ENCODE measurements around the gene SLC16A11.
A peak's percentile ranks its signal among the peaks of the same experiment; 100 is the strongest.
"Not testable (repeated sequence)": the region's sequence is repeated elsewhere in the genome, so short reads cannot be mapped to it uniquely, and the experiment has no call there.

The SLC16A11 gene, protein sequence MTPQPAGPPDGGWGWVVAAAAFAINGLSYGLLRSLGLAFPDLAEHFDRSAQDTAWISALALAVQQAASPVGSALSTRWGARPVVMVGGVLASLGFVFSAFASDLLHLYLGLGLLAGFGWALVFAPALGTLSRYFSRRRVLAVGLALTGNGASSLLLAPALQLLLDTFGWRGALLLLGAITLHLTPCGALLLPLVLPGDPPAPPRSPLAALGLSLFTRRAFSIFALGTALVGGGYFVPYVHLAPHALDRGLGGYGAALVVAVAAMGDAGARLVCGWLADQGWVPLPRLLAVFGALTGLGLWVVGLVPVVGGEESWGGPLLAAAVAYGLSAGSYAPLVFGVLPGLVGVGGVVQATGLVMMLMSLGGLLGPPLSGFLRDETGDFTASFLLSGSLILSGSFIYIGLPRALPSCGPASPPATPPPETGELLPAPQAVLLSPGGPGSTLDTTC

DNA sequence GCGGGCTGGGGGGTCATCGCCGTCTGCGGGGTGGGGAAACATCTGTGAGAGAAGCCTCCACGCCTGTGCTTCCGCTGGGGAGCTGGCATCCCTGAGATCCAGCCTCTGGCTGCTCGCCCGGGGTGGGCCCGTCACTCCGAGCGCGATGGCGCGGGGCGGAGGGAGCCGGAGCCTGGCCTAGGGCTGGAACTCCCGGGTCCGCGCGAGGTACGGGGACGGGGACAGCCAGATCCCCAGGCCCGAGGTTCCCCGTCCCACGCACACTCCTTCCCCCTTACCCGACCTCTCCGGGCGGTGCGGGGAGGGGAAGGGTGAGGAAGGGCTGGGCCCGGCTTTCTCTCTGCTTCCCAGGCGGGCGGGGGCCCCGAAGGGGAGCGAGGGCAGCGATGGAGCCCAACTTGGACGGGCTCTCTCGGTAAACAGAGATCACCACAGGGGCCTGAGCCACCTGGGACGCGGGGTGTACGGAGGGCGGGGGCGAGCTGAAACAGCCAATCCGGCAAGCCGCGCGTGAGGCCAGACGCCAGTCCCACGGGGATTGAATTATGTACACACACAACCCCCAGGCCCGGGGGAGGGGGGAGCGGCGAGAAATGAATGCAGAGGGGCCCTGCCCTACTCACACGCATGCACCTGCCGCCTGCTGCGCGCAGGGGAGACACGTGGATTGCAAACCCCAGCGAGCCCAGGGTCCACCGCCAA is at the start of gene SLC16A11:
Gene SLC16A11 (minus strand): TSS at position 596 of the 702 bp plus-strand sequence. CDS start 579 bp downstream, at position 17.
- no peak for DNase-seq (ENCODE audit: low spot score)

DNA sequence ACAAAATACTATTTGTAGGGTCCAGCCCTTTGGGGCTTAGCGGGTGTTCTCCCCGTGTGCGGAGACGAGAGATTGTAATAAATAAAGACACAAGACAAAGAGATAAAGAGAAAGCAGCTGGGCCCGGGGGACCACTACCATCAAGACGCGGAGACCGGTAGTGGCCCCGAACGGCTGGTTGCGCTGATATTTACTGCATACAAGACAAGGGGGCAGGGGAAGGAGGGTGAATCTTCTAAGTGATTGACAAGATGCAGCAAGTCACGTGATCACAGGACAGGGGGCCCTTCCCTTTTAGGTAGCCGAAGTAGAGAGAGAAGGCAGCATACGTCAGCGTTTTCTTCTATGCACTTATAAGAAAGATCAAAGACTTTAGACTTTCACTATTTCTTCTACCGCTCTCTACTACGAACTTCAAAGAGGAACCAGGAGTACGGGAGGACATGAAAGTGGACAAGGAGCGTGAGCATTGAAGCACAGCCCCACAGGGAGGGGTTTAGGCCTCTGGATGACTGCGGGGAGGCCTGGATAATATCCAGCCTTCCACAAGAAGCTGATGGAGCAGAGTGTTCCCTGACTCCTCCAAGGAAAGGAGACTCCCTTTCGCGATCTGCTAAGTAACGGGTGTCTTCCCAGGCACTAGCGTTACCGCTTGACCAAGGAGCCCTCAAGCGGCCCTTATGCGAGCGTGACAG is 47.6 kb upstream of the SLC16A11 start:
- not testable (repeated sequence) for DNase-seq (ENCODE audit: low spot score)

DNA sequence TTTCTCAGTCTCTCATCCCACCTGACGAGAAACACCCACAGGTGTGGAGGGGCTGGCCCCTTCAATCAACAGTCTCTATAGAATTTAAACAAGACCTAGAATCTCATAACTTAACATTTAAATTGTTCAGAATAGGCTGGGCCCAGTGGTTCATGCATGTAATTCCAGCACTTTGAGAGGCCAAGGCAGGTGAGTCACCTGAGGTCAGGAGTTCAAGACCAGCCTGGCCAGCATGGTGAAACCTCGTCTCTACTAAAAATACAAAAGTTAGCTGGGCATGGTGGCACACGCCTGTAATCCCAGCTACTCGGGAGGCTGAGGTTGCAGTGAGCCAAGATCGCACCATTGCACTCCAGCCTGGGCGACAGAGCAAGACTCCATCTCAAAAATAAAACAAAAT is 45.7 kb upstream of the SLC16A11 start:
- DNase-seq (ENCODE audit: low spot score), result not testable (repeated sequence)

DNA sequence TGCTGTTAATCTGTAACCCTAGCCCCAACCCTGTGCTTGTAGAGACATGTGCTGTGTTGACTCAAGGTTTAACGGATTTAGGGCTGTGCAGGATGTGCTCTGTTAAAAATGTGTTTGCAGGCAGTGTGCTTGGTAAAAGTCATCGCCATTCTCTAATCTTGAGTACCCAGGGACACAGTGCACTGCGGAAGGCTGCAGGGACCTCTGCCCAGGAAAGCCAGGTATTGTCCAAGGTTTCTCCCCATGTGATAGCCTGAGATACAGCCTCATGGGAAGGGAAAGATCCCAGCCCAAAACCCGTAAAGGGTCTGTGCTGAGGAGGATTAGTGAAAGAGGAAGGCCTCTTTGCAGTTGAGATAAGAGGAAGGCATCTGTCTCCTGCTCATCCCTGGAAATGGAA is 44.5 kb upstream of the SLC16A11 start:
- DNase-seq (ENCODE audit: low spot score), result not testable (repeated sequence)

DNA sequence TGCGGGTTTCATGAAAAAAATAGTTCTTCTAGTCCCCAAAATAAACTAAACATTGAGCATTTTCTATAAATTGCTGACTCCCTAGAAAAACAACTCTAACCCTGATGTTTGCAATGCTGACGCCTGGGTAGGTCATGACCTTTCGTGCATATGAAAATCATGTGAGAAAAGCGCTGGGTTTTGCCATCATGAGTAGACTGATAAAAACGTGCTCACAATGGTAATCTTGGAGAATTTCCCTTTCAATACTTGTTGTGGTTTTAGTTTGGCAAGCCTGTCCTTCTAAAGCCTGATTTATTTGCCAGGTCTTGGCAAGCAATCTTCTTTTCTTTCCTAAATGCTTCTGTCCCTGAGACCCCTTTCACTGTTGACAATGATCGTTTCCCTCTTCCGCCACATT is 40.2 kb upstream of the SLC16A11 start:
- no peak for DNase-seq (ENCODE audit: low spot score)

DNA sequence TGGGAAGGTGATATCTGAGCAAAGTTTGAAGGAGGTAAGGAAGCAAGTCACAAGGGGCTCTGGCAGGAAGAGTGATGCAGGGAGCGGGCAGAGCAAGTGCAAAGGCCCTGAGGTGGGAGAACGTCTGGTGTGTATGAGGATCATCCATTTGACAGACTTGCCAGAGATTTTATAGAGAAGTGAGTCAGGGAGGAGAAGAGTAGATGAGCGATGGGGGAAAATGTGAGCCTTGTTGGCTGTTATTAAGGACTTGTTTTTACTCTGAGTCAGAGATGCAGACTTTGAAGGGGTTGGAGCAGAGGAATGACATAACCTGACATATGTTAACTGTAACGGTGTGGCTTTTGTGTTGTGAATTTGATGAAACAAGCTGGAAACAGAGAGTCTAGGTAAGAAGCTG is 39.7 kb upstream of the SLC16A11 start:
- no peak for DNase-seq (ENCODE audit: low spot score)

DNA sequence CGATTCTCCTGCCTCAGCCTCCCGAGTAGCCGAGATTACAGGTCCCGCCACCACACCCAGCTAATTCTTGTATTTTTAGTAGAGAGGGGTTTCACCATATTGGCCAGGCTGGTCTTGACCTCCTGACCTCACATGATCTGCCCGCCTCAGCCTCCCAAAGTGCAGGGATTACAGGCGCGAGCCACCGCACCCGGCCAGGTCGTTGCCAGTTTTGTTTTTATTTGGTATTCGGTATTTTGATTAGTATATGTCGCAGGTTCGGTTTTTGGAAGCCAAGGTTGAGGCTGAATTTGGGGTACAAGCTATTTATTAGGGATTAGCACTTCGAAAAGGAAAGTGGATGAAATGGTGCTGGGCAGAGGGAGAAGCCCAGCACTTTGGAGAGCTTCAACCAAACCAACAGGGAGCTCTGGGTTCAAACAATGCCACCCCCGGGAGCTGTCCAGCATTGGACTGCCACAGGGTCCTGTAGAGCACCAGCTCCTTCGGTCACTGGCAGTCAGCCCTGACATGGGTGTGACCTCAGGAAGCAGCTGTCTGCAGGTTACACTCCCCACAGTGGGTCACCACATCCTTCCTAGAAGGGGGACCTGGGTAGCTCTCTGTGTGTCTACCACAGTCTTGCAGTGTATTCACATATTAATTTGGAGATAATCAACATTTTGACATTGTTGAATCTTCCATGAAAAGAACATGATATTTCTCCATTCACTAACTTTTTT is 37.6 kb upstream of the SLC16A11 start:
- no peak for DNase-seq (ENCODE audit: low spot score)

DNA sequence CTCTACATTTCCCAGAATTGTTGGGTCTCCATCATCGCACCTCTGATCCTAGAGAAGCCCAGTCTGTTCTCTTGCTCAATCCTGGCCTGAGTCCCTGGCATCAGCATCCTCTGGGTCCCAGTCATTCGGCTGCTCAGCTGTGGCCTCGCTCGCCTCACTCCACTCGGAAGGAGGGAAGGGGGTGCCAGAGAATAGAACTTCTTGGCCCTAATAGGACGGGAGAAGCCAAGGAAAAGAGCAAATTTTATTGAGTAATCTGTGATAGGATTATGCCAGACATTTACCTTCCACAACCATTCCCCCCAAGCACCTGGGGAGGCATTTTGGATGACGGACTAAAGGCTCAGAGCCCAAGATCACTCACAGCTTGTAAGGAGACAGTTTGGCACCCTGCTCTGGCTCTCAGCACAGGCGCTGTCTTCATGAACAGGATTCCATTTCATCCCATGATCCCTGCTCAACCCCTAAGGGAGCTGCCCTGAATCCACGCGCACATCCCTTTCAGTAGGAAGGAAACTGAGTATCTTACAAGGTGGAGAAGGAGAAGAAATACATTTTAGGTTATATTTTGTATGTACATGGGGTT is 36.7 kb upstream of the SLC16A11 start:
- DNase-seq (ENCODE audit: low spot score), result no peak

DNA sequence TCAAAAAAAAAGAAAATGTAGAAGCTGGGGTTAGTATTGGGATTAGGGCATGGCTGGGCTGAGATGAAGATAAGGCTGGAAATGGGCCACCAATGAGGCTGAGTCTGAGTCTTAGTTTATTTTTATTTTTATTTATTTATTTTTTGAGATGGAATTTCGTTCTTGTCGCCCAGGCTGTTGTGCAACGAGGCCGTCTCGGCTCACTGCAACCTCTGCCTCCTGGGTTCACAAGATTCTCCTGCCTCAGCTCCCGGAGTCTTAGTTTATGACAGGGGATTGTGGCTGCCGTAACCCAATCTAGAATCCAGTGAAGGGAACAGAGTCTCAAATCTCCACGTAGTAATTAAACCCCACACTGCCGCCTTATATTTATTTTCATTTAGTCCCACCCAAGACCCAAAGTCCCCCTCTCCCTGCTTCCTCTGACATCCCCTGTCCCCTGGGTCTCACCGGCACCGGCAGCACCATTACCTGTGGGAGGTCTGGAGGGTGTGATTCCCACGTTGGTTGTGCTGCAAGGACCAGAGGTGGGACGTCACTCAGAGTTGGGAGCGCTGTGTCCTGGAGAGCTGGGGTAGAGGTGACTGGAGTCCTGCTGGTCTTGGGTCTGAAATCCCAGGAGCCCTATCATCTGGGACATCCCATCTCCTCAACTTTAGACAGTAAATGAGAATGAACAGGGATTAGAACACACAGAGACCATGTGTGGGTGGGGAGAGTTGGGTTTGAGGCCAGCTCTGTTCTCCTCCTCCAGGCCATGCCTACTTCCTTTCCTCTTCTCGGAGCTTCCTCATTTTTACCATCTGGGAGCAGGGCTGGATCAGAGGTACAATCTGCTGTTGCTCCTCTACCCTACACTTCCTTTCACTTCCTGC is 35.9 kb upstream of the SLC16A11 start, which contains the start of gene CLEC10A:
Gene CLEC10A (minus strand): TSS at position 671 of the 875 bp plus-strand sequence. CDS start 1,439 bp downstream, outside the sequence.
- no peak for DNase-seq (ENCODE audit: low spot score)

DNA sequence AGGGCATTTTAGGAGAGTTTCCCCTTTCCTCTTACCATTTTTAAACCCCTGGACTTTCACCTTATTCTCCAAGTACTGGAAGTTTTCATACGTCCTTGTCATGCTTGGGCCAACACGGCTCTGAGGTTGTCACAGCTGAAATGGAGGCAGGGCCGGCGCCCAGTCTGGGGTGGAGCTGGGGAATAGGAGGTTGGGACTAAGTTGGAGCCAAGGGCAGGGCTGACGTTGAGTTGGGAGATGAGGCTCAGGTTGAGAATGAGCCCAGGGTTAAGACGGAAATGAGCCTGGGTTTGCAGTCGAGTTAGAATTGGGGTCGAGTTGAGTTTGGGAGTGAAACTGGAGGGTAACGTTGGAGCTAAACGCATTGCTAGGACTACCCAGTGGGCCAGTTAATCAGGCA is 34.8 kb upstream of the SLC16A11 start:
- DNase-seq (ENCODE audit: low spot score), result no peak

DNA sequence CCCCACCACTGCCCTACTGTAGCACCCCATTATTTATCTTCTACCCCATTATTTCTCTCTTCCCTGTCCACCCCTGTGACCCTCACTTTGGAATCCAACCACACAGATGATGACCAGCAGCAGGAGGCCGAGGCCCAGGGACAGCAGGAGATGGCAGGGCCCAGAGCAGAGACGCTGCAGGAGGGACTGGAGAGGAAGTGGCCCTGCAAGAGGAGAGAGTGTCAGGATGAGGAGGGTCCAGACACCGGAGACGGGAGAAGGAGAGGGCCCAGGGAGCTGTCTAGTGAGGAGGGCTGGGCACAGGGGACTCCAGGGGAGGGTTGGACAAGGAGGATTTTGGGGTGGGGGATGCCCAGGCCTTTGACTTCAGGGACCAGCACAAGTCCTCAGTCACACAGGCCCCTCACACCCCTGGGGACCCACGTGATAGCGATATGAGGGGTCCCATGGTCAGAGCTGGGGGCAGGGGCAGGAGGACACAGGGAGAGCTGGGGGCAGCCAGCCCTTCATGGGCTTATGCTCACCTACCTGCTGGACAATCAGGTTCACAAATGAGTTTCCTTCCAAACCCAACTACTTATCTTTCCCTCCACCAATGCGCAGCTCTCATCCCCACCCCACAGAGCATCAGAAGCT is 34.1 kb upstream of the SLC16A11 start:
- no peak for DNase-seq (ENCODE audit: low spot score)

DNA sequence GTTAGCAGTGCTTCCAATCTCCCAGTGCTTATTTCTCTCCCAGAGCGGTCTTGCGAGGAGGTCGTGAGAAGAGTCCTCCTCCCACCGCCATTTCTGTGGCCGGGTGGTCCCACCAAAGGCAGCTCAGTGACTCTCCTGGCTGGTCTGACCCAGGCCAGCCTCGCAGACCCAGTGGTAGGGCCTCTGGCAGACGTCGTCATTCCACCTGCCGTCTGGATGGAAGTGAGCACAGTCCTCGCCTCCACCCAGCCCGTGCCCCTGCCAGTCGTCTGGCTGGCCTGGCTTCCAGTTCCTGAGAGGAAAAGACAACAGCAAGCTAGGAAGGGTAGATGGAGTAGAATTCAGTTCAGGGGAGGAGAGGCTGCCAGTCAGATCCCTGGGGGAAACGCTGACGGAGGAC is 31.0 kb upstream of the SLC16A11 start:
- no peak for DNase-seq (ENCODE audit: low spot score)

DNA sequence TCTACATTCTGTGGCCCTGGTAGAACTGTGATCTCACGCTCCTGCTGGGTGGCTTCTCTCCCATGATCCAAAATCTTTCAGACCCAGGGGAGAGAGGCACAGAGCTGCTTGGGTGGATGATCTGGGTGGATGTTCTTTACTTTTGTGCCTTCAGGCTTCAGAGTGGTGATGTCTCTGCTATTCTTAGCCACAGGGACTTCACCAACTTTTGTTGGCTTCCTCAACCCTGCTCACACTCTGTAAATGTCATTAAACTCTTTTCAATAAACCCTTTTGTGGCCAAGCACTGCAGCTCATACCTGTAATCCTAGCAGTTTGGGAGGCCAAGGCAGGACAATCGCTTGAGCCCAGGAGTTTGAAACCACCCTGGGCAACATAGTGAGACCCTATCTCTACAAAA is 28.5 kb upstream of the SLC16A11 start:
- no peak for DNase-seq (ENCODE audit: low spot score)

DNA sequence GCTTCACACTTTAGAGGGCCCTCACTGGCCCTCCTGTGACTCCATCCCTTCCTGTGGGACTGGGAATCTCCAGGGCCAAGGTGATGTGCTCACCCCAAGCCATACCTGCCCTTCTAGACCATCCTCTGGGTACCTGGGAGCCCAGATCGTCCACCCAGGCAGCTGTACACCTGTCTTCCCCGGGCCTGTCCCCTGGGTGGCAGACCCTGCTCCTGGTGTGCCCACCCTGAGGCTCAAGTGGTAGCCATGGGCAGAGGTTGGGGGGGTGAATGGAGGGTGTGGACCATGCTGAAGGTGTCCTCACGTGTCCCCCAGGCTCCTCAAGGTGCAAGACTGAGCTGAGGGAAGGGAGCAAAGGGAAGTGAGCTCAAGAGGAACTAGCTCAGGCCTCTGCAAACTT is 26.8 kb upstream of the SLC16A11 start:
- no peak for DNase-seq (ENCODE audit: low spot score)

DNA sequence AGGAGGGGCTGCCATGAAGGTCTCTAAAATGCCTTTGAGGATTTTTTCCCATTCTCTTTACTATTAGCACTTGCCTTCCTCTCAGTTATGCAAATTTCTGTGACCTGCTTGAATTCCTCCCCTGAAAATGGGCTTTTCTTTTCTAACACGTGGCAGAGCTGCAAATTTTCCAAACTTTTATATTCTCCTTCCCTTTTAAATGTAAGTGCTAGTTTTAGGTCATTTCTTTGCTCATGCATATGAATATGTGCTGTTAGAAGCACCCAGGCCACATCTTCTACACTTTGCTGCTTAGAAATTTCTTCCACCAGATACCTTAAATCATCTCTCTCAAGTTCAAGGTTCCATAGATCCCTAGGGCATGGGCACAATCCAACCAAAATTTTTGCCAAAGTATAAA is 24.4 kb upstream of the SLC16A11 start:
- DNase-seq (ENCODE audit: low spot score), result no peak

DNA sequence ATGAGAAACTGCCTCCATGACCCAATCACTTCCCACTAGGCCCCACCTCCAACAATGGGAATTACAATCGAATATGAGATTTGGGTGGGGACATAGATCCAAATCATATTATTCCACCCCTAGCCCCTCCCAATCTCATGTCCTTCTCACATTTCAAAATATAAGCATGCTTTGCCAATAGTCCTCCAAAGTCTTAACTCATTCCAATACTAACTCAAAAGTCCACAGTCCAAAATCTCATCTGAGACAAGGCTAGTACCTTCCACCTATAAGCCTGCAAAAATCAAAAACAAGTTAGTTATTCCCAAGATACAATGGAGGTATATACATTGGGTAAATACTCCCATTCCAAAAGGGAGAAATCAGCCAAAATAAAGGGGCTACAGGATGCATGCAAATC is 23.3 kb upstream of the SLC16A11 start:
- DNase-seq (ENCODE audit: low spot score), result no peak

DNA sequence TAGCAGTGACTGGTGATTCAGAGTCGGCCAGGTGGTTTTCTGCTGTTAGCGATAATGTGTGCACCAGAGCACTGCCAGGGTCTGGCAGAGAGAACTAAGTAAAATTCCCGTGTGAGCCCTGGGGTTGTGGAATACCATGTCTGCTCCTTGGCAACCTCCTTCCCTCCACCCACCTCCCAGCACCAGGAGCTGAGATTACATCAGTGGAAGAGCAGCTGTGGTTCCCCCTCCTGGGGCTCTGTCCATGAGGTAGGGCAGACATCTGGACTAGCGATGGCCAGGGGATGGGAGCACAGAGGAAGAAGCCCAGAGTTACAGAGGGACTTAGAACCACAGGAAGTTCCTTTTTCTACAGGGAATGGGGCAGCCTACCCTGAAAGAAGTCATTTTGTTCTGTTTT is 20.4 kb upstream of the SLC16A11 start:
- no peak for DNase-seq (ENCODE audit: low spot score)

DNA sequence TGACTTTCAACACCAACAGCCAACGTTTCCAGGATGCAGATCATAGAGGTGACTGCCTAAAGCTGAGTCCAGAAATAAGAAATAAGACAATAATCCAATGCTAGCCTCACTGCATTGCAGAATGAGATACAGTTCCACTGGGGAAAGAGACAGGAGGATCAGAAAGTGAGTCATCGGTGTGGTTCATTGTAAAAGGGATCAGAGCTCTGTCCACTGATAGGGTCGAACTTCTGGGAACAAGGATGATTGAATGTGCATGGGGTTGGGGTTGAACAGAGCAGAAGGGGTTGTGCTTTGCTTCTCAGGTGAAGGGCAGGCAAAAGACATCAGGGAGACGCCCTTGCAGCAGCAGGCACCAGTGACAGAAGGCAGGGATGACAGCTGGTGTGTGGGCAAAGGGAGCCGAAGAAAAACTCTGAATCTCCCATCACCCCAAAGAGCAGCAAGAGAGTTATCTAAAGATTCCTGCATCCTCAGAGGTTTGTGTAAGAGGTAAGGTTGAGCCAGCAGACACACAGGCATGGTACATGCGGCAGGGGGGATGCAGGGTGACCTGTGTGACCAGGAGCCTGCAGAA is 19.7 kb upstream of the SLC16A11 start:
- no peak for DNase-seq (ENCODE audit: low spot score)

DNA sequence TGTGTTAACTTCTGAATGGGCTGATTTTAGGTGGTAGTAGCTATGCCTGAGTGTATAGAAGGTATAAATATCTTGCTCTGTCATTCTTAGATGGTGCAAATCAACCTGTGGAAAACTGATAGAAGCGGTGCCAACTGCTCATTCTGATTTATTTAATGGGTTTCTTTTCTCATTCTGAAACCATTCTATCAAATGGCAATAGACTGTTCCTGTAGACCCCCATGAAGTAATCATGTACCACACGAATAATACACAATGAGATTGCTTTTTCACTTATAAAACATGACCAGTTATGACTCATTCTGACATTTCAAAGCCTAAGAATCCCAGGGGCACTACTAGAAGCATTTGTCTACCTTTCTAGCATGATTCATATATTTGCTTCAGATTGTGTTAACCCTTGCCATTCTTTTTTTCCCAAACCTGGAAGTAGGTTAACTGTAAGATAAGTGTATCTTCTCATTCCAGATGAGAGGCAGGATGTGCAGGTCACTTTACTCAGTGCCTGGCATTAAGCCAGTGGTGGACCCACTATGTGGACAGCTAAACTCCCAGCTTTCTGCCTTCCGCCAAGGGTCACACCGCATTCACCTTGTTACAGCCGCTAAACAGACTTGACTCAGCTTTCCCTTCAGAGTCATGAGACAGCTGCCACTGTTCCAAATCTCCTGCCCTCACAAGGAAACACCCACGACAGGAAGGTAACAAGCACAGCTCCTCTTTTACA is 16.4 kb upstream of the SLC16A11 start:
- DNase-seq (ENCODE audit: low spot score), result peak; percentile 81
